HepG2 (cell line): ENCODE results near the gene TRRAP. TPM values are rescaled to one million over a fixed set of nuclear protein-coding genes. Genes with fewer than 3 reads are reported as not detected.

ENCODE experiments used
- AGO2 ChIP-seq: fragments of 200-400 bp; formaldehyde crosslinking; optimal IDR thresholded peaks from 2 replicates; pipeline ENCODE3; 2017; ENCODE audit warnings: mild to moderate bottlenecking, low read depth, low read length, moderate library complexity
- DNMT1 ChIP-seq: sonication (generic); formaldehyde crosslinking; IDR thresholded peaks from 2 replicates; pipeline ENCODE4 v1.5.1; 2020; ENCODE audit warnings: mild to moderate bottlenecking, missing genetic modification reagents
- LRRFIP1 ChIP-seq: sonication (generic); formaldehyde crosslinking; conservative IDR thresholded peaks from 2 replicates; pipeline ENCODE4 v1.4.0; 2020; ENCODE audit warnings: missing genetic modification reagents
- MED1 ChIP-seq: sonication (generic); formaldehyde crosslinking; IDR thresholded peaks from 2 replicates; pipeline ENCODE4 v1.4.0; 2020; ENCODE audit warnings: missing genetic modification reagents
- NFKB2 ChIP-seq: sonication (generic); formaldehyde crosslinking; IDR thresholded peaks from 2 replicates; pipeline ENCODE4 v1.4.0; 2020; ENCODE audit warnings: missing genetic modification reagents, borderline replicate concordance
- PHF20 ChIP-seq: sonication (generic); formaldehyde crosslinking; IDR thresholded peaks from 2 replicates; pipeline ENCODE4 v1.5.0; 2020; ENCODE audit warnings: mild to moderate bottlenecking, missing genetic modification reagents
- RBFOX2 ChIP-seq: fragments of 200-400 bp; formaldehyde crosslinking; IDR thresholded peaks from 2 replicates; pipeline ENCODE4 v1.6.1; 2017; ENCODE audit warnings: low read depth, mild to moderate bottlenecking, low read length
- SALL2 ChIP-seq: sonication (generic); formaldehyde crosslinking; IDR thresholded peaks from 2 replicates; pipeline ENCODE4 v1.8.1; 2023; ENCODE audit warnings: mild to moderate bottlenecking, missing genetic modification reagents, inconsistent platforms
- SNRNP70 ChIP-seq: fragments of 200-400 bp; formaldehyde crosslinking; IDR thresholded peaks from 2 replicates; pipeline ENCODE4 v1.6.1; 2017; ENCODE audit warnings: mild to moderate bottlenecking, low read depth, low read length, moderate library complexity
- SP4 ChIP-seq: sonication (generic); formaldehyde crosslinking; IDR thresholded peaks from 2 replicates; pipeline ENCODE4 v1.8.1; 2023; ENCODE audit warnings: mild to moderate bottlenecking, missing genetic modification reagents
- TBL1XR1 ChIP-seq: fragments of 150-350 bp; IDR thresholded peaks from 2 replicates; pipeline ENCODE4 v1.6.1; 2014; ENCODE audit warnings: borderline replicate concordance, low read length; ENCODE audit not compliant: partially characterized antibody
- TOPORS ChIP-seq: sonication (generic); formaldehyde crosslinking; IDR thresholded peaks from 2 replicates; pipeline ENCODE4 v1.8.0; 2023; ENCODE audit warnings: mild to moderate bottlenecking, missing genetic modification reagents
- ZBTB38 ChIP-seq: sonication (generic); formaldehyde crosslinking; IDR thresholded peaks from 2 replicates; pipeline ENCODE4 v1.5.1; 2020; ENCODE audit warnings: mild to moderate bottlenecking, missing genetic modification reagents
- ZNF235 ChIP-seq: sonication (generic); formaldehyde crosslinking; IDR thresholded peaks from 2 replicates; pipeline ENCODE4 v1.8.1; 2023; ENCODE audit warnings: mild to moderate bottlenecking, missing genetic modification reagents, borderline replicate concordance
- ZNF34 ChIP-seq: sonication (generic); formaldehyde crosslinking; IDR thresholded peaks from 2 replicates; pipeline ENCODE4 v1.4.0; 2020; ENCODE audit warnings: mild to moderate bottlenecking, missing genetic modification reagents, borderline replicate concordance
- ZNF407 ChIP-seq: sonication (generic); formaldehyde crosslinking; IDR thresholded peaks from one replicate; pipeline ENCODE4 v1.5.1; 2020; ENCODE audit warnings: mild to moderate bottlenecking, missing genetic modification reagents; ENCODE audit errors: not compliant biosample characterization
- ZNF567 ChIP-seq: sonication (generic); formaldehyde crosslinking; IDR thresholded peaks from 2 replicates; pipeline ENCODE4 v1.8.1; 2023; ENCODE audit warnings: mild to moderate bottlenecking, missing genetic modification reagents, borderline replicate concordance
- ZNF709 ChIP-seq: sonication (generic); formaldehyde crosslinking; IDR thresholded peaks from 2 replicates; pipeline ENCODE4 v1.5.0; 2020; ENCODE audit warnings: mild to moderate bottlenecking, missing genetic modification reagents
- ZSCAN25 ChIP-seq: sonication (generic); formaldehyde crosslinking; IDR thresholded peaks from 2 replicates; pipeline ENCODE4 v1.8.0; 2022; ENCODE audit warnings: mild to moderate bottlenecking, missing genetic modification reagents
- polyA plus RNA-seq, 8 experiments: library from polyadenylated mRNA; depleted of rRNA in 3 of 8; stranded (reverse) in 7 of 8; unstranded in 1 of 8; fragments of >200 nt; fragmentation: Illumina TruSeq in 4 of 8; extraction: Trizol in 4 of 8; gene quantifications; 2 replicates each; pipeline versions ENCODE4 v1.2.1 to v1.2.3, GENCODE V29; 2011 to 2016; ENCODE audit warnings: low read depth in 4 of 8, missing spikeins in 1 of 8, mixed read lengths in 1 of 8; ENCODE audit not compliant: insufficient read depth in 1 of 8
- total RNA-seq, 5 experiments: library from RNA; depleted of rRNA; stranded (reverse); fragments of >200 nt; fragmentation: Illumina TruSeq; extraction: Trizol; gene quantifications; 2 replicates each; pipeline ENCODE4 v1.2.3, GENCODE V29; 2016; ENCODE audit warnings: low read depth in 1 of 5

The TRRAP gene
- total and polyA plus RNA-seq, 2 of the 13 experiments (the other 11 are each of a cell fraction or from before 2014, with no cell fraction given), result 8.6 to 10.5 TPM

- TF ChIP-seq SP4 (CRISPR knock-in tag), result 0 out of 2 replicates have a peak, but pooled peaks have one; percentile 57
- TF ChIP-seq ZNF567, result peak; percentile 81; the same call in 1 of the 2 replicates
- peak; percentile 52 for TF ChIP-seq MED1 (CRISPR knock-in tag)
- TF ChIP-seq ZNF235 (CRISPR knock-in tag), result no peak
- 0 out of 2 replicates have a peak, but pooled peaks have one; percentile 25 for TF ChIP-seq ZBTB38
- TF ChIP-seq ZNF34 (CRISPR knock-in tag), result peak; percentile 60; the same call in 1 of the 2 replicates
- TF ChIP-seq TBL1XR1, result no peak
- no peak for TF ChIP-seq SNRNP70
- TF ChIP-seq NFKB2 (CRISPR knock-in tag), result peak; percentile 86; the same call in 1 of the 2 replicates
- peak; percentile 65; the same call in 1 of the 2 replicates for TF ChIP-seq DNMT1
- TF ChIP-seq ZSCAN25 (CRISPR knock-in tag), result peak; percentile 69
- peak; percentile 89 for TF ChIP-seq RBFOX2
- peak; percentile 62; the same call in 1 of the 2 replicates for TF ChIP-seq ZNF709 (CRISPR knock-in tag)
- TF ChIP-seq ZNF407 (CRISPR knock-in tag), result peak; percentile 51
- TF ChIP-seq LRRFIP1 (CRISPR knock-in tag), result no peak
- peak; percentile 82 for TF ChIP-seq AGO2
- peak; percentile 65; the same call in 1 of the 2 replicates for TF ChIP-seq TOPORS (CRISPR knock-in tag)
- peak; percentile 76 for TF ChIP-seq SALL2 (CRISPR knock-in tag)
- peak; percentile 81 for TF ChIP-seq PHF20 (CRISPR knock-in tag)
Measured at GRCh38 chr7:98878365-98879197, at the start of gene TRRAP (continued).
